Measurements from ENCODE around the gene TECR. TPM values are rescaled to one million over a fixed set of nuclear protein-coding genes. Genes with fewer than 3 reads are reported as not detected.
"Not testable (repeated sequence)": the region's sequence is repeated elsewhere in the genome, so short reads cannot be mapped to it uniquely, and the experiment has no call there.

The TECR gene
- polyA plus RNA-seq, 1 experiment = 59.6 TPM

DNA sequence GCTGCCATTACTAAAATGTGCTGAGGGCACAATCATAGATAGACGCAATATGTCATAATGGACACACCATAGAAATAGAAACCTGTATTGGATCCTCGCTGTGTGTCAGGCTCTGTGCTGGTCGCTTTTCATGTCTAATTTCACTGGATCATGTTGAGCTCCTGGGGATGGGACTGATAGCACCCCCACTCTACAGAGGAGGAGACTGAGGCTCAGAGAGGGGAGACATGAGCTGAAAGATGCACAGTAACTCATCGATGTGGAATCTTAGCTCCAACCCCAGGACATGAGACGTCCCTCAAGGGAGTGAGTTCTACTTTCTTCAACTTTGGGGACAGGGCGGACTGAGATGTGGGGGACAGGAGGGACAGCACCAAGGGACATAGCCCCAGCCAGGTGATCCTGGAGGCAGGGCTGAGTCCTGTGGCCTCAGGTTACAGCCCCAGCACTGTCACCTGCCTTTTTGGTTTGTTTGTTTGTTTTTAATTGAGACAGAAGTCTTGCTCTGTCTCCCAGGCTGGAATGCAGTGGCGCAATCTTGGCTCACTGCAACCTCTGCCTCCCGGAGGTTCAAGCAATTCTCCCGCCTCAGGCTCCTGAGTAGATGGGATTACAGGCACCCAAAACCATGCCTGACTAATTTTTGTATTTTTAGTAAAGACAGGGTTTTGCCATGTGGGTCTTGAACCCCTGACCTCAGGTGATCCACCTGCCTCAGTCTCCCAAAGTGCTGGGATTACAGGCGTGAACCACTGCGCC, 26.9 kb upstream of the TECR start:
- no peak for DNase-seq (ENCODE audit: low read depth, low spot score)
- TF ChIP-seq, protein P1, sequence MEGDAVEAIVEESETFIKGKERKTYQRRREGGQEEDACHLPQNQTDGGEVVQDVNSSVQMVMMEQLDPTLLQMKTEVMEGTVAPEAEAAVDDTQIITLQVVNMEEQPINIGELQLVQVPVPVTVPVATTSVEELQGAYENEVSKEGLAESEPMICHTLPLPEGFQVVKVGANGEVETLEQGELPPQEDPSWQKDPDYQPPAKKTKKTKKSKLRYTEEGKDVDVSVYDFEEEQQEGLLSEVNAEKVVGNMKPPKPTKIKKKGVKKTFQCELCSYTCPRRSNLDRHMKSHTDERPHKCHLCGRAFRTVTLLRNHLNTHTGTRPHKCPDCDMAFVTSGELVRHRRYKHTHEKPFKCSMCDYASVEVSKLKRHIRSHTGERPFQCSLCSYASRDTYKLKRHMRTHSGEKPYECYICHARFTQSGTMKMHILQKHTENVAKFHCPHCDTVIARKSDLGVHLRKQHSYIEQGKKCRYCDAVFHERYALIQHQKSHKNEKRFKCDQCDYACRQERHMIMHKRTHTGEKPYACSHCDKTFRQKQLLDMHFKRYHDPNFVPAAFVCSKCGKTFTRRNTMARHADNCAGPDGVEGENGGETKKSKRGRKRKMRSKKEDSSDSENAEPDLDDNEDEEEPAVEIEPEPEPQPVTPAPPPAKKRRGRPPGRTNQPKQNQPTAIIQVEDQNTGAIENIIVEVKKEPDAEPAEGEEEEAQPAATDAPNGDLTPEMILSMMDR (IDR thresholded peaks at IDR 0.05; ENCODE audit: low read depth, low read length) = no peak
- ChIA-PET CTCF (interaction anchor here (0.6 kb wide), 1 partner anchor 27 kb away, joined by 7 read pairs; the partner anchor contains the start of gene PTGER1), POLR2A (interaction anchor here (1.7 kb wide), 1 partner anchor 16 kb away, joined by 8 read pairs; the partner anchor contains the start of gene DNAJB1)
- H3K27me3 ChIP-seq (ENCODE audit: control insufficient read depth, insufficient read depth, low read length) = no peaks in the 10 kb centered on the region
- H3K4me3 ChIP-seq (ENCODE audit: low read depth, low read length) = no peak overlapping the region
- H3K9me3 ChIP-seq (ENCODE audit: control insufficient read depth, insufficient read depth, low read length) = no peaks in the 10 kb centered on the region
- H3K27ac ChIP-seq (ENCODE audit: low read depth, low read length) = no peak overlapping the region

- Histone ChIP-seq H3K27ac (ENCODE audit: low read depth, low read length) (no peak overlapping the region), H3K27me3 (ENCODE audit: control insufficient read depth, insufficient read depth, low read length) (no peaks in the 10 kb centered on the region), H3K4me3 (ENCODE audit: low read depth, low read length) (no peak overlapping the region), H3K9me3 (ENCODE audit: control insufficient read depth, insufficient read depth, low read length) (no peaks in the 10 kb centered on the region)
- CTCF ChIA-PET = interaction anchor here (1.5 kb wide), 1 partner anchor 23 kb away, joined by 7 read pairs; no protein-coding TSS in a partner anchor
- TF ChIP-seq, protein P1 (IDR thresholded peaks at IDR 0.05; ENCODE audit: low read depth, low read length) = no peak
- no peak for DNase-seq (ENCODE audit: low read depth, low spot score)
- POLR2A ChIA-PET = no interaction called here
Observed at GRCh38 chr19:14503285-14503684, 26.1 kb upstream of the TECR start.

DNA sequence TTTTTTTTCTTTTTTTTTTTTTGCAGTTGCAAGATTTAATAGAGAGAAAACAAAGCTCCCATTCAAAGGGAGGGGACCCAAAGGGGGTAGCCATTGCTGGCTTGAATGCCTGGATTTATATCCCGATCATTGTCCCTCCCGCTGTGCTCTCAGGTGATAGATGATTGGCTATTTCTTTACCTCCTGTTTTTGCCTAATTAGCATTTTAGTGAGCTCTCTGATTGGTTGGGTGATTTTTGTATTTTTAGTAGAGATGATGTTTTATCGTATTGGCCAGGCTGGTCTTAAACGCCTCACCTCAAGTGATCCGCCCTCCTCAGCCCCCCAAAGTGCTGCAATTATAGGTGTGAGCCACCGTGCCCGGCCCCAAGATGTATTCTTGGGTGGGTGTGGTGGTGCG, 24.8 kb upstream of the TECR start:
- not testable (repeated sequence) for DNase-seq (ENCODE audit: low read depth, low spot score); H3K27me3 ChIP-seq (ENCODE audit: control insufficient read depth, insufficient read depth, low read length); H3K9me3 ChIP-seq (ENCODE audit: control insufficient read depth, insufficient read depth, low read length); H3K4me3 ChIP-seq (ENCODE audit: low read depth, low read length); H3K27ac ChIP-seq (ENCODE audit: low read depth, low read length)
- ChIA-PET POLR2A (interaction anchor here (0.6 to 0.8 kb wide), 2 partner anchors 8 to 498 kb away, joined by 3 to 4 read pairs; partner anchors contain the start of gene GIPC1), CTCF (interaction anchor here (0.7 to 2.0 kb wide), 4 partner anchors 9 to 1693 kb away, joined by 3 to 7 read pairs (median 6); no protein-coding TSS in a partner anchor)

DNA sequence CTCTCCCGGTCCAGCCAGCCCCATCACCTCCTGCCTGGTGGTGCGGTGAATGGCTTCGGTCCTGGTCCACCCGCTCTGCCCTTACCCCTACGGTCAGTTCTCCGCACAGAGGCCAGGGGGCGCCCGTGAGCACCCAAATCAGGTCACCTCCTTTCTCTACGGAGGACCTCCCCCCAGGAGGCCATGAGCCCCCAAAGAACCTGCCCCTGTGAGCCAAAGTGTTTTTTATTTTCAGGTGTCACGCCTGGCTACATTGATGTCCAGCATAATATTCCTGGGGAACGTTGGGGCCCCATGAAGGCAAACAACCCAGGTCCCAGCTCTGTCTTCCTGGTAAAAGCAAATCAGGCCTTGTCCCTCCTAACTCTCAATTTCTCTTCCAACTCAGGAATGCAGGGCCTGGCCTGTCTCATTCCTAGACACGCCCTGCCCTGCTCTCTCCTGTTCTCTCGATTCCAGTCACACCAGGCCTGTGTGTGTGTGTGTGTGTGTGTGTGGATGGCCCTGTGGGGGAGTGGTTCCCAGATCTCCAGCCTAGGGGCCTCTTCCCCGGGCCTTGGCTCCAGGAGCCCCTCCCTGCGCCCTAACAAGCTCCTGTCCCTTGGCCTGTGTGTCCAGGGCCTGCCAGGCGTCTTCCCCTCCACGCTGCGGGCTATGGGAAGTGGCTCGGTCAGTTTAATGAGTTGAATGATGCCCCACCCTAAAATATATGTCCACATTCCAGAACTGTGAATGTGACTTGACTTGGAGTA, 23.7 kb upstream of the TECR start:
- CTCF ChIA-PET = interaction anchor here (0.6 to 2.2 kb wide), 5 partner anchors 8 to 56 kb away, joined by 4 to 6 read pairs (median 6); no protein-coding TSS in a partner anchor
- TF ChIP-seq, protein P1 (IDR thresholded peaks at IDR 0.05; ENCODE audit: low read depth, low read length) = peak; percentile 68
- H3K27me3 ChIP-seq (ENCODE audit: control insufficient read depth, insufficient read depth, low read length) = no peaks in the 10 kb centered on the region
- H3K4me3 ChIP-seq (ENCODE audit: low read depth, low read length) = no peak overlapping the region
- H3K27ac ChIP-seq (ENCODE audit: low read depth, low read length) = peak overlapping the region; percentile 78
- POLR2A ChIA-PET = interaction anchor here (0.6 to 2.8 kb wide), 5 partner anchors 9 to 888 kb away, joined by 3 to 10 read pairs (median 4); partner anchors contain the start of genes DNAJB1 and GIPC1
- H3K9me3 ChIP-seq (ENCODE audit: control insufficient read depth, insufficient read depth, low read length) = no peaks in the 10 kb centered on the region
- no peak for DNase-seq (ENCODE audit: low read depth, low spot score)

- Histone ChIP-seq H3K9me3 (ENCODE audit: control insufficient read depth, insufficient read depth, low read length) (no peaks in the 10 kb centered on the region), H3K4me3 (ENCODE audit: low read depth, low read length) (no peak overlapping the region), H3K27ac (ENCODE audit: low read depth, low read length) (peak overlapping the region; percentile 47), H3K27me3 (ENCODE audit: control insufficient read depth, insufficient read depth, low read length) (no peaks in the 10 kb centered on the region)
- TF ChIP-seq, protein P1 (IDR thresholded peaks at IDR 0.05; ENCODE audit: low read depth, low read length) = no peak
- ChIA-PET POLR2A (interaction anchor here (1.0 to 2.8 kb wide), 2 partner anchors 10 to 20 kb away, joined by 3 to 10 read pairs; partner anchors contain the start of gene DNAJB1), CTCF (no interaction called here)
- no peak for DNase-seq (ENCODE audit: low read depth, low spot score)
Observed at GRCh38 chr19:14507704-14508542, 21.5 kb upstream of the TECR start.

Measured in AG04450 (cell line).